ENCODE measurements around the gene MUSK.

Gene MUSK

DNA sequence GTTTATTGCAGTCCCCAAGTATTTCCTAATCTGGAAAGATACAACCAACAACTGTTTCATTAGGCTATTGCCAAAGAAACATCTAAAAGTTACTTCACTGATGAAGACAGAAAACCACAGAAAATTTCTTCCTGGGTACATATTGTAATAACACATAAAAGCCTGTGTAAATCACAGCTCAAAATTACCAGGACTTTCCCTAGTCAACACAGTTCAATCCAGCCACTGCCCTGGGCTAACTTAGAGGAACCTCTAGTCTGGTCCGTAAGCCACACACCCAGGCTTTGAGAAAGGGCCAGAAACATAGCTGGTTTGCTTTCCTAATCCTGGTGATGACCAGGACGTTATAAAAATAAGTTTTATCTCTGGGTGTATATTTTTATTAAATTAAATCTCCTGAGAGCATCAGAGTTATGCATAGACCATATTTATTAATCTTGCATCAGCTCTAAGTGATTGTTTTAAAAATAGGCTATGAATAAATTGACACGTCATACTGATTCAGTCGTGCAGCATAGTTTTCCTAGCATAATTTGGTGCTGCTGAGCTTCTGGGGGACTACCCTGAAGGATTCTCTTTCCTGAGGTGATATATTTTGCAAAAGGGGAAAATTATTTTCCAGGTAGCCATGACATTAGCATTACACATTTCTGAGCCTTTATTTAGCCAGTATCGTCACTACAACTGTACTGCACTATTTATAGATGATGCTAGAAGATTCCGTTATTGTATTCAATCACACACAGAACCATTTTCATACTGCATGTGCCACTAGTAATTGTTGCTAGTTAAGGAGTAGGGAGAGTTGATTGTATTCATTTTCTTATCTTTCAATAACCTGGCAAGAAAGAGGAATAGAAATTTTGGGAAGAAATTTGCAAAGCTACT lies 12.6 kb upstream of the MUSK start:
- Histone ChIP-seq H3K4me2 (ENCODE audit: low read depth, low read length, poor library complexity, severe bottlenecking) (no peak overlapping the region), H3K79me2 (ENCODE audit: insufficient read depth, low read length) (no peaks in the 10 kb centered on the region), H3K9me2 (replicated peaks; ENCODE audit: insufficient read depth, low read length) (no peaks in the 10 kb centered on the region), H3F3A (ENCODE audit: insufficient read depth) (no peaks in the 10 kb centered on the region), H3K36me3 (ENCODE audit: low read length) (no peaks in the 10 kb centered on the region), H3K9ac (ENCODE audit: low read length) (no peak overlapping the region), H3K4me3 (ENCODE audit: insufficient read depth, low read length, poor library complexity, severe bottlenecking) (no peak overlapping the region), H2AFZ (ENCODE audit: low read depth, low read length, severe bottlenecking) (no peak overlapping the region), H3K27me3 (ENCODE audit: low read length) (no peaks in the 10 kb centered on the region), H3K27ac (ENCODE audit: low read depth, low read length) (no peak overlapping the region), H4K20me1 (ENCODE audit: low read depth, low read length) (no peaks in the 10 kb centered on the region), H3K9me3 (ENCODE audit: insufficient read depth, low read length) (no peaks in the 10 kb centered on the region)
- no peak for TF ChIP-seq EZH2phosphoT487 (conservative IDR thresholded peaks at IDR 0.05; ENCODE audit: low read length)
- TF ChIP-seq, protein P1, sequence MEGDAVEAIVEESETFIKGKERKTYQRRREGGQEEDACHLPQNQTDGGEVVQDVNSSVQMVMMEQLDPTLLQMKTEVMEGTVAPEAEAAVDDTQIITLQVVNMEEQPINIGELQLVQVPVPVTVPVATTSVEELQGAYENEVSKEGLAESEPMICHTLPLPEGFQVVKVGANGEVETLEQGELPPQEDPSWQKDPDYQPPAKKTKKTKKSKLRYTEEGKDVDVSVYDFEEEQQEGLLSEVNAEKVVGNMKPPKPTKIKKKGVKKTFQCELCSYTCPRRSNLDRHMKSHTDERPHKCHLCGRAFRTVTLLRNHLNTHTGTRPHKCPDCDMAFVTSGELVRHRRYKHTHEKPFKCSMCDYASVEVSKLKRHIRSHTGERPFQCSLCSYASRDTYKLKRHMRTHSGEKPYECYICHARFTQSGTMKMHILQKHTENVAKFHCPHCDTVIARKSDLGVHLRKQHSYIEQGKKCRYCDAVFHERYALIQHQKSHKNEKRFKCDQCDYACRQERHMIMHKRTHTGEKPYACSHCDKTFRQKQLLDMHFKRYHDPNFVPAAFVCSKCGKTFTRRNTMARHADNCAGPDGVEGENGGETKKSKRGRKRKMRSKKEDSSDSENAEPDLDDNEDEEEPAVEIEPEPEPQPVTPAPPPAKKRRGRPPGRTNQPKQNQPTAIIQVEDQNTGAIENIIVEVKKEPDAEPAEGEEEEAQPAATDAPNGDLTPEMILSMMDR (IDR thresholded peaks at IDR 0.05; ENCODE audit: insufficient read depth, low read length, poor library complexity, severe bottlenecking): no peak

DNA sequence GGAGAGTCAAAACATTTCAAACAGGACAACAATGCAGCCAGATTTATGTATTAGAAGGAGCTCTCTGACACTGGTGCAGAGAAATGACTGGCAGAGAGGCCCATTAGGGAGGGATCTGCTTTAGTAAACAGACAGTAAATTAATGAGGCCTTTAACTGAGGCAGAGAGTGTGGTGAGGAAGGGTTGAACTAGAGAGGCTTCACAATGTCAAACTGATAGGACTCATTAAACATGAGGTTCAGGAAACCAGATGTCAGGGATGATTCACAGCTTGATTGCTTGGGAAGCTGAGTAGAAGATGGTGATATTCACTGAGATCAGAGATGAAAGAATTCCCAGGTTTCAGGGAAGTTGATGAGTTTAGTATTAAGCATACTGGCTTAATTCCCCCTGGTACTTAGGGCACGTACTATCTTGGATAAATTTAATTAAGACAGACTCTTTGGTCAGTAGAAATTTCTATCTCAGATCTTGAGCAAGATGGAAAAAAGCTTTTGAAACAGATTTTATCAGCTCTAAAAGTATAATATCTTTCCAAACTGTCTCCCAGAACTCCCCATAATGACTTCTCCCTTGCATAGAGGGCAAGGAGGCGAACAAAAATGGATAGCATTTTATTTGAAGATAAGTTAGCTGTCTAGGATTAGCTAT lies 8.6 kb upstream of the MUSK start:
- no peak overlapping the region for H3K4me3 ChIP-seq (ENCODE audit: insufficient read depth, low read length, poor library complexity, severe bottlenecking)
- H3K9me3 ChIP-seq (ENCODE audit: insufficient read depth, low read length): no peaks in the 10 kb centered on the region
- H3K27ac ChIP-seq (ENCODE audit: low read depth, low read length): no peak overlapping the region
- H3K4me2 ChIP-seq (ENCODE audit: low read depth, low read length, poor library complexity, severe bottlenecking): no peak overlapping the region
- no peaks in the 10 kb centered on the region for H3K36me3 ChIP-seq (ENCODE audit: low read length)
- no peaks in the 10 kb centered on the region for H3F3A ChIP-seq (ENCODE audit: insufficient read depth)
- H3K79me2 ChIP-seq (ENCODE audit: insufficient read depth, low read length): no peaks in the 10 kb centered on the region
- no peaks in the 10 kb centered on the region for H3K9me2 ChIP-seq (replicated peaks; ENCODE audit: insufficient read depth, low read length)
- no peak overlapping the region for H3K9ac ChIP-seq (ENCODE audit: low read length)
- no peak overlapping the region for H2AFZ ChIP-seq (ENCODE audit: low read depth, low read length, severe bottlenecking)
- no peaks in the 10 kb centered on the region for H4K20me1 ChIP-seq (ENCODE audit: low read depth, low read length)
- TF ChIP-seq EZH2phosphoT487 (conservative IDR thresholded peaks at IDR 0.05; ENCODE audit: low read length): no peak
- TF ChIP-seq, protein P1 (IDR thresholded peaks at IDR 0.05; ENCODE audit: insufficient read depth, low read length, poor library complexity, severe bottlenecking): no peak
- no peaks in the 10 kb centered on the region for H3K27me3 ChIP-seq (ENCODE audit: low read length)

DNA sequence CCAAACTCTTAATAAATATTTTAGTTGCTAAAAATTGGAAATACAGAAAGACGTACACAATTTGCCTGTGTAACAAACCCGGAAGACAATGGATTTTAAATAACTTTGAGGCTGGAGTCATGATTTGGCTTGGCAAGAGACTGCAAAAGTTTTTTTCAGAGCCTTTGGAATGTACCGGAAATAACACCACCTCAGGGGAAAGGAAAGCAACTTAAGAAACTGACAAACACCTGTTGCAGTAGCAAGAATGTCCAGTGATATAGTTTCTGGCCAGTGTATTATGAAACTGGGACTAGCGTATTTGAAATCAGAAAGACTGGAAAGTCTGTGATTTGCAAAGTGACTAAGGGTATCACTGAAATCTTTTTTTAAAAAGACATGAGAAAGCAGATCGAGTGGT lies 842 bp downstream of the MUSK start:
- H3K4me3 ChIP-seq (ENCODE audit: insufficient read depth, low read length, poor library complexity, severe bottlenecking): no peak overlapping the region
- no peaks in the 10 kb centered on the region for H3K36me3 ChIP-seq (ENCODE audit: low read length)

More for the DNA sequence above, 842 bp downstream of the MUSK start:
- Histone ChIP-seq H3F3A (ENCODE audit: insufficient read depth) (no peaks in the 10 kb centered on the region), H3K27me3 (ENCODE audit: low read length) (no peaks in the 10 kb centered on the region), H3K4me2 (ENCODE audit: low read depth, low read length, poor library complexity, severe bottlenecking) (no peak overlapping the region), H3K9me2 (replicated peaks; ENCODE audit: insufficient read depth, low read length) (no peaks in the 10 kb centered on the region), H2AFZ (ENCODE audit: low read depth, low read length, severe bottlenecking) (no peak overlapping the region), H3K9ac (ENCODE audit: low read length) (no peak overlapping the region), H3K9me3 (ENCODE audit: insufficient read depth, low read length) (no peaks in the 10 kb centered on the region), H3K79me2 (ENCODE audit: insufficient read depth, low read length) (no peaks in the 10 kb centered on the region), H4K20me1 (ENCODE audit: low read depth, low read length) (no peaks in the 10 kb centered on the region), H3K27ac (ENCODE audit: low read depth, low read length) (no peak overlapping the region)
- TF ChIP-seq, protein P1 (IDR thresholded peaks at IDR 0.05; ENCODE audit: insufficient read depth, low read length, poor library complexity, severe bottlenecking): no peak
- no peak for TF ChIP-seq EZH2phosphoT487 (conservative IDR thresholded peaks at IDR 0.05; ENCODE audit: low read length)

All from SU-DHL-6 (cell line).